ENCODE measurements around the gene ASGR1. TPM values are rescaled to one million over a fixed set of nuclear protein-coding genes. Genes with fewer than 3 reads are reported as not detected.
"Not testable (repeated sequence)": the region's sequence is repeated elsewhere in the genome, so short reads cannot be mapped to it uniquely, and the experiment has no call there.

ASGR1 gene
- polyA plus RNA-seq, 3 donors, result 82.0 to 126 (median 114) TPM

- H3K4me3 ChIP-seq (replicated peaks in 1 of 3; ENCODE audit: low read depth in 2 of 3, low read length in 3 of 3); H3K27ac ChIP-seq (ENCODE audit: low read depth in 1 of 2, low read length in 2 of 2); H3K79me2 ChIP-seq (ENCODE audit: insufficient read depth, low read length); H3K36me3 Mint-ChIP-seq; H3K9me3 Mint-ChIP-seq; H4K20me1 ChIP-seq (ENCODE audit: insufficient read depth, low read length); H3K9me3 ChIP-seq (replicated peaks in 1 of 2; ENCODE audit: control insufficient read depth in 1 of 2, insufficient read depth in 1 of 2, low read length in 2 of 2); H3K4me2 ChIP-seq (replicated peaks; ENCODE audit: extremely low read depth, low read length, poor library complexity, severe bottlenecking); DNase-seq; H3K27me3 Mint-ChIP-seq (ENCODE audit: low read depth in 3 of 3); H3K36me3 ChIP-seq (replicated peaks in 1 of 2; ENCODE audit: control insufficient read depth in 1 of 2, insufficient read depth in 2 of 2, low read length in 2 of 2); H3K9ac ChIP-seq (ENCODE audit: insufficient read depth, low read length, poor library complexity, severe bottlenecking); intact Hi-C loops (cut with micrococcal nuclease); H2AFZ ChIP-seq (ENCODE audit: insufficient read depth, low read depth, low read length, poor library complexity, severe bottlenecking); H3K4me3 Mint-ChIP-seq; H3K27ac Mint-ChIP-seq; H3K27me3 ChIP-seq (ENCODE audit: control insufficient read depth in 2 of 2, insufficient read depth in 2 of 2, low read length in 2 of 2): not testable (repeated sequence)
- 92% methylated on average over 2 of the region's 12 CpGs for WGBS (ENCODE audit: insufficient coverage)
- peaks cover 68 to 73% of the 10 kb centered on the region in 2 donors for H3K4me1 ChIP-seq (ENCODE audit: control insufficient read depth in 1 of 2, insufficient read depth in 2 of 2, low read length in 2 of 2)
- peaks cover 70% of the 10 kb centered on the region for H3K4me1 Mint-ChIP-seq
These were observed 52.8 kb downstream of the ASGR1 start for GRCh38 chr17:7126386-7126785.

DNA sequence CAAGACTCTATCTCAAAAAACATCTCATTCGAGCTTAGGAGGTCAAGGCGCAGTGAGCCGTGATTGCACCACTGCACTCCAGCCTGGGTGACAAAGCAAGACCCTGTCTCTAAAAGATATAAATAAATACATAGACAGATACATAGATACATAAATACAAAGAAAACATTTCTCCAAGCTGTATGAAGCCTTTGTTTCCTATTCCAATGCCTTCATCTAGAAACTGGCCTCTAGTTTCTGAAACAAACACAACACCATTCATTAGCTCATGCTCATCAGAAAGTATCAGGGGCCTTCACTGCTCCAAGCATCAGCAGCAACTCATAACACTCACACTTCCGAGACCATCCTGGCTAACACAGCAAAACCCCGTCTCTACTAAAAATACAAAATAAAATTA is 54.2 kb downstream of the ASGR1 start:
- no peaks in the 10 kb centered on the region for H3K9me3 ChIP-seq (replicated peaks in 1 of 2; ENCODE audit: control insufficient read depth in 1 of 2, insufficient read depth in 1 of 2, low read length in 2 of 2)
- H3K36me3 ChIP-seq (replicated peaks in 1 of 2; ENCODE audit: control insufficient read depth in 1 of 2, insufficient read depth in 2 of 2, low read length in 2 of 2), result no peaks in the 10 kb centered on the region
- H3K27me3 Mint-ChIP-seq (ENCODE audit: low read depth in 3 of 3), result no peaks in the 10 kb centered on the region
- H3K27me3 ChIP-seq (ENCODE audit: control insufficient read depth in 2 of 2, insufficient read depth in 2 of 2, low read length in 2 of 2), result no peaks in the 10 kb centered on the region
- no peak overlapping the region for H3K4me3 Mint-ChIP-seq
- peaks cover 0 to 2% (median 0%) of the 10 kb centered on the region in 7 donors for H3K9me3 Mint-ChIP-seq
- no peak overlapping the region for H3K4me3 ChIP-seq (replicated peaks in 1 of 3; ENCODE audit: low read depth in 2 of 3, low read length in 3 of 3)
- intact Hi-C loops (cut with micrococcal nuclease), result no loop called here
- DNase-seq, result no peak
- H3K4me1 ChIP-seq (ENCODE audit: control insufficient read depth in 1 of 2, insufficient read depth in 2 of 2, low read length in 2 of 2), result peaks cover 68 to 73% of the 10 kb centered on the region in 2 donors
- no peaks in the 10 kb centered on the region for H4K20me1 ChIP-seq (ENCODE audit: insufficient read depth, low read length)
- TF ChIP-seq, protein P1, sequence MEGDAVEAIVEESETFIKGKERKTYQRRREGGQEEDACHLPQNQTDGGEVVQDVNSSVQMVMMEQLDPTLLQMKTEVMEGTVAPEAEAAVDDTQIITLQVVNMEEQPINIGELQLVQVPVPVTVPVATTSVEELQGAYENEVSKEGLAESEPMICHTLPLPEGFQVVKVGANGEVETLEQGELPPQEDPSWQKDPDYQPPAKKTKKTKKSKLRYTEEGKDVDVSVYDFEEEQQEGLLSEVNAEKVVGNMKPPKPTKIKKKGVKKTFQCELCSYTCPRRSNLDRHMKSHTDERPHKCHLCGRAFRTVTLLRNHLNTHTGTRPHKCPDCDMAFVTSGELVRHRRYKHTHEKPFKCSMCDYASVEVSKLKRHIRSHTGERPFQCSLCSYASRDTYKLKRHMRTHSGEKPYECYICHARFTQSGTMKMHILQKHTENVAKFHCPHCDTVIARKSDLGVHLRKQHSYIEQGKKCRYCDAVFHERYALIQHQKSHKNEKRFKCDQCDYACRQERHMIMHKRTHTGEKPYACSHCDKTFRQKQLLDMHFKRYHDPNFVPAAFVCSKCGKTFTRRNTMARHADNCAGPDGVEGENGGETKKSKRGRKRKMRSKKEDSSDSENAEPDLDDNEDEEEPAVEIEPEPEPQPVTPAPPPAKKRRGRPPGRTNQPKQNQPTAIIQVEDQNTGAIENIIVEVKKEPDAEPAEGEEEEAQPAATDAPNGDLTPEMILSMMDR (IDR thresholded peaks at IDR 0.05), result no peak
- H3K9ac ChIP-seq (ENCODE audit: insufficient read depth, low read length, poor library complexity, severe bottlenecking), result no peak overlapping the region
- H3K27ac ChIP-seq (ENCODE audit: low read depth in 1 of 2, low read length in 2 of 2), result peak overlapping the region in 1 of 2 donors; percentile 99
- no peaks in the 10 kb centered on the region for H3K79me2 ChIP-seq (ENCODE audit: insufficient read depth, low read length)
- WGBS (ENCODE audit: insufficient coverage), result 100% methylated on average over 2 of the region's 5 CpGs
- H3K4me1 Mint-ChIP-seq, result peaks cover 68% of the 10 kb centered on the region
- H2AFZ ChIP-seq (ENCODE audit: insufficient read depth, low read depth, low read length, poor library complexity, severe bottlenecking), result no peak overlapping the region
- H3K4me2 ChIP-seq (replicated peaks; ENCODE audit: extremely low read depth, low read length, poor library complexity, severe bottlenecking), result no peak overlapping the region
- peaks cover 0 to 4% of the 10 kb centered on the region in 2 donors for H3K36me3 Mint-ChIP-seq
- peak overlapping the region in 3 of 7 donors; percentile 21 to 83 (median 54) for H3K27ac Mint-ChIP-seq
